ENCODE data around the gene C16orf90. TPM values are rescaled to one million over a fixed set of nuclear protein-coding genes. Genes with fewer than 3 reads are reported as not detected.

C16orf90 gene
- total RNA-seq, 1 experiment from 2014 or later, result not detected

Small RNA genes within 50 kb of the gene (microRNA-seq; reads per million reads assigned to microRNA genes)
- gene MIR6126, result not detected

Other genes with a start within 250 kb of the C16orf90 start
- 0.49 and 0.72 TPM in 2 replicates for gene MEFV, start 238.9 kb downstream of the C16orf90 start, total RNA-seq (2022)
- 28.3 and 30.9 TPM in 2 replicates for gene ZNF263, start 212.0 kb downstream of the C16orf90 start, total RNA-seq (2022)
- 3.4 and 5.5 TPM in 2 replicates for gene TIGD7, start 190.1 kb downstream of the C16orf90 start, total RNA-seq (2022)
- 24.3 and 28.2 TPM in 2 replicates for gene ZNF75A, start 190.0 kb downstream of the C16orf90 start, total RNA-seq (2022)
- not detected in 2 replicates for gene OR2C1, start 139.6 kb downstream of the C16orf90 start, total RNA-seq (2022)
- gene ZSCAN32, start 94.5 kb downstream of the C16orf90 start, total RNA-seq (2022), result 17.5 and 18.1 TPM in 2 replicates
- 7.5 and 8.9 TPM in 2 replicates for gene ZNF174, start 94.3 kb downstream of the C16orf90 start, total RNA-seq (2022)
- gene ZNF597, start 52.0 kb downstream of the C16orf90 start, total RNA-seq (2022), result 2.3 and 2.5 TPM in 2 replicates
- 38.6 and 40.8 TPM in 2 replicates for gene NAA60, start 51.8 kb downstream of the C16orf90 start, total RNA-seq (2022)
- gene CLUAP1, start 5.5 kb upstream of the C16orf90 start, total RNA-seq (2022), result 29.5 and 33.1 TPM in 2 replicates
- gene NLRC3, start 81.9 kb upstream of the C16orf90 start, total RNA-seq (2022), result not detected in 2 replicates
- gene SLX4, start 116.1 kb upstream of the C16orf90 start, total RNA-seq (2022), result 5.9 and 6.7 TPM in 2 replicates
- 11.4 and 18.4 TPM in 2 replicates for gene DNASE1, start 159.2 kb upstream of the C16orf90 start, total RNA-seq (2022)
- 145 and 274 TPM in 2 replicates for gene TRAP1, start 222.0 kb upstream of the C16orf90 start, total RNA-seq (2022)

Data from MCF 10A (cell line).